CD4-positive, alpha-beta T cell treated with Interleukin-21 for 1 hour (primary cell): ENCODE data around the gene FOXR2.

Source experiments
- DNase-seq: peaks from one replicate; pipeline ENCODE4 v3.0.0-alpha.2; 2020

Gene FOXR2

GRCh38 chrX:55623100-55623499, at the start of gene FOXR2:
Gene FOXR2 (plus strand): TSS chrX:55623400. CDS start chrX:55623712, 312 bp downstream.
- DNase-seq, result no peak

GRCh38 chrX:55579115-55579514, 44.1 kb upstream of the FOXR2 start:
- DNase-seq, result no peak

- DNase-seq, result no peak
Measured at GRCh38 chrX:55582447-55582846, 40.8 kb upstream of the FOXR2 start.

- DNase-seq, result no peak
Measured at GRCh38 chrX:55593296-55593695, 29.9 kb upstream of the FOXR2 start.

GRCh38 chrX:55593756-55594257, 29.4 kb upstream of the FOXR2 start:
- no peak for DNase-seq

GRCh38 chrX:55598333-55598732, 24.9 kb upstream of the FOXR2 start:
- DNase-seq, result no peak

GRCh38 chrX:55619547-55619946, 3.7 kb upstream of the FOXR2 start:
- DNase-seq, result no peak

GRCh38 chrX:55624403-55624802, 1.2 kb downstream of the FOXR2 start:
- no peak for DNase-seq

GRCh38 chrX:55636109-55636508, 12.9 kb downstream of the FOXR2 start:
- no peak for DNase-seq

- no peak for DNase-seq
Measured at GRCh38 chrX:55638933-55639332, 15.7 kb downstream of the FOXR2 start.

GRCh38 chrX:55640854-55641253, 17.7 kb downstream of the FOXR2 start:
- DNase-seq, result no peak

- no peak for DNase-seq
Measured at GRCh38 chrX:55648434-55648833, 25.2 kb downstream of the FOXR2 start.

GRCh38 chrX:55659931-55660330, 36.7 kb downstream of the FOXR2 start:
- no peak for DNase-seq

- no peak for DNase-seq
Measured at GRCh38 chrX:55663584-55663983, 40.4 kb downstream of the FOXR2 start.

GRCh38 chrX:55668084-55668483, 44.9 kb downstream of the FOXR2 start:
- no peak for DNase-seq
